GM19023 (cell line): Measurements from ENCODE around the gene PDGFB.

Source experiments
- ATAC-seq: cut with Tn5 transposase; IDR thresholded peaks from one replicate; pipeline ENCODE4 v1.9.1; 2021; ENCODE audit warnings: mild to moderate bottlenecking, moderate library complexity; ENCODE audit not compliant: unreplicated experiment

The PDGFB gene

GRCh38 chr22:39254789-39255298 is 10.1 kb upstream of the PDGFB start:
- no peak for ATAC-seq

- ATAC-seq = no peak
Observed at GRCh38 chr22:39254122-39254521, 9.3 kb upstream of the PDGFB start.

GRCh38 chr22:39253435-39254070 is 8.8 kb upstream of the PDGFB start:
- no peak for ATAC-seq

- ATAC-seq = no peak
Observed at GRCh38 chr22:39252461-39253434, 8.0 kb upstream of the PDGFB start.

GRCh38 chr22:39251762-39252460 is 7.1 kb upstream of the PDGFB start:
- no peak for ATAC-seq

- ATAC-seq = no peak
Observed at GRCh38 chr22:39250838-39251237, 6.1 kb upstream of the PDGFB start.

GRCh38 chr22:39250131-39250530 is 5.3 kb upstream of the PDGFB start:
- ATAC-seq = no peak

GRCh38 chr22:39249086-39249704 is 4.4 kb upstream of the PDGFB start:
- ATAC-seq = no peak

GRCh38 chr22:39248254-39248653 is 3.5 kb upstream of the PDGFB start:
- ATAC-seq = no peak

- ATAC-seq = no peak
Observed at GRCh38 chr22:39247361-39247760, 2.6 kb upstream of the PDGFB start.

- ATAC-seq = no peak
Observed at GRCh38 chr22:39246690-39247332, 2.0 kb upstream of the PDGFB start.

GRCh38 chr22:39246217-39246616 is 1.4 kb upstream of the PDGFB start:
- ATAC-seq = no peak

- ATAC-seq = no peak
Observed at GRCh38 chr22:39245130-39246039, 603 bp upstream of the PDGFB start.

- no peak for ATAC-seq
Observed at GRCh38 chr22:39244136-39244495, 666 bp downstream of the PDGFB start.

GRCh38 chr22:39243439-39244135 is 1.2 kb downstream of the PDGFB start:
- ATAC-seq = no peak

GRCh38 chr22:39242595-39243438 is 2.0 kb downstream of the PDGFB start:
- no peak for ATAC-seq

GRCh38 chr22:39241794-39242594 is 2.8 kb downstream of the PDGFB start:
- ATAC-seq = no peak
